Stimulated activated naive CD4-positive, alpha-beta T cell treated with Interleukin-2 at 50 U/mL for 16 hours (primary cell): ENCODE results near the gene CSF3R.
"Not testable (repeated sequence)": the region's sequence is repeated elsewhere in the genome, so short reads cannot be mapped to it uniquely, and the experiment has no call there.

Experiments
- DNase-seq: peaks from one replicate; lab custom pipeline; 2025; lab: John Stamatoyannopoulos, UW

CSF3R gene

DNA sequence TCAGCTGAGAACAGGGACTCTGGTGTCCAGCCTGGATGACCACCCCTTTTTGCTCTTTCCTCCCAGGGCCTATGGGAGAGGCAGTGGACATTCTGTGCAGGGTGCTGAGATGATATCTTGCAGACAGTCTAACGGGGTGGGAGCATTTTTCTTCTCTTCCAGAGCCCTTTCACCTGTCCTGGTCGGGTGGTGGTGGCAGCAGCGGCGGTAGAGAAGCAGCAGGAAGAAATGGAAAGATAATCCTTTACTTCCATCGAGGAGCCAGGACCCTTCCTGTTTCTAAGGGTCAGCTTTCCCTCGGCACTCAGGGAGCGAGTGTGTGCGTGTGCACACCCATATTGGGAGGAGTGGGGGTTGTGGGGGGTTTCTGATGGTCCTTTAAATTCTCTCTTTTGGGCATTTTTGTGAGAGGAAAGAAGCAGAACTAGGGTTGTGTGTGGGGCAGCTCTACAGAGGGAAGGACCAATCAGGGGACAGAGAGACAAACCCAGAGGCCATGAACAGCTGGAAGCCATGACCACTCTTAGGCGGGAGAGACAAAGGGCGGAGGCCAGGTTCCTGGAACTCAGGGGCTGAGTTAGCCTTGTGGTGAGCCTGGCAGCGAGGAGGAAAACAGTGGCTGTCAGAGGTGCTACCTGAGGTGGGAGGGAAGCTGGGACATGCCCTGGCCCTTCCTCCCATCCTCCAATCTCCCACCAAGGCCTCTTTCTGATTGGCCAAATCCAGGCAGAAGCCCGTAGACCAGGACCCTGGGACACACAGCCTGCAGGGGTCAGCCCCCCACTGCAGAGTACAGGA, 31.2 kb upstream of the CSF3R start:
- DNase-seq = no peak

DNA sequence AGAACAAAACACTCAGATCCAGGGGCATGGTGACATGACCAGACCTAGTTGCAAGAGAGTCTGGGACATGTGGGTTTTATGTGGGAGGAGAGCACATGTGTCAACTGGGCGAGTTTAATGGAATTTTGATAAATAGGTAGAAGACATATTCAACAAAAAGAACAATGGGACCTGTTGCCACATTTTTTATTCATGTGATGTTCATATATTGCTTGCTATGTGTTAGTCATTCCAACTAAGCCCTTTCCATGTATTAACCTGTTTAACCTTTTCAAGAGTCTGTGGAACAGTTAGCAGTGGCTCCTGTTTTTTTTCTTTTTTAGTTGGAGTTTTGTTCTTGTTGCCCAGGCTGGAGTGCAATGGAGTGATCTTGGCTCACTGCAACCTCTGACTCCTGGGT, 30.1 kb upstream of the CSF3R start:
- no peak for DNase-seq

GRCh38 chr1:36511804-36512798, 29.4 kb upstream of the CSF3R start:
- DNase-seq = no peak

- not testable (repeated sequence) for DNase-seq
Observed at GRCh38 chr1:36511220-36511619, 28.5 kb upstream of the CSF3R start.

- DNase-seq = no peak
Observed at GRCh38 chr1:36510418-36510817, 27.7 kb upstream of the CSF3R start.

GRCh38 chr1:36508257-36508656, 25.5 kb upstream of the CSF3R start:
- DNase-seq = no peak

DNA sequence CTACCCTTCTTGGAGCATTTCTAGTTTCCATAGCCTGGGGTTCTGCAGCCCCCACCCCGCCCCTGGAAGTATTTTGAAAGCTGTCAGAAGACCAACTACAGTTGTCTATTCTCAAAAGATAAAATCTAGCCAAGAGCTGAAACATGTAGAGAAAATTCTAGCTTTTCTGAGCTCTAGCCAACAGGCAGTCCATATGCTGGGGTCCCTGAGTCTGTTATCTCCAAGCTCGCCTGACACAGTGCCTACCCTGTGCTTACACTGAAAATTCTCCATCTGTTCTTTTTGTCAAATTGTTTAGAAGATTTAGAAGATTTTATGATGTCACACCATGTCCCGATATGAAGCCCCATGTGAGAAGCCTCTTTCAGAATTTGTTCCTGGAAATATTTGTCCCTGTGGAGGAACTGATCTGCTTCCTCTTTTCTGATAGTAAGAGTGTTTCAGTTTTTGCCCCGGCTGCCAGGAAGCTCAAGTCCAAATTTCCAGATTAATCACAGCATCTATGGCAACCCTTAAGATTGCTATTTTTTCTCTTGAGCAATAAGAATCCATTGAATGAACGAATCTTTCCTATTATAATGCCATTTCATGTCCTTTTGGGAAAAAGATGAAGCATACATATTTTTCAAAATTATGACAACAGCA, 23.7 kb upstream of the CSF3R start:
- no peak for DNase-seq

GRCh38 chr1:36503733-36504132, 21.0 kb upstream of the CSF3R start:
- no peak for DNase-seq

GRCh38 chr1:36503159-36503558, 20.4 kb upstream of the CSF3R start:
- DNase-seq = no peak

GRCh38 chr1:36502616-36503015, 19.9 kb upstream of the CSF3R start:
- DNase-seq = no peak

GRCh38 chr1:36501911-36502310, 19.2 kb upstream of the CSF3R start:
- not testable (repeated sequence) for DNase-seq

GRCh38 chr1:36497207-36497606, 14.5 kb upstream of the CSF3R start:
- DNase-seq = no peak

GRCh38 chr1:36494971-36495370, 12.3 kb upstream of the CSF3R start:
- no peak for DNase-seq

GRCh38 chr1:36493524-36493923, 10.8 kb upstream of the CSF3R start:
- DNase-seq = no peak

GRCh38 chr1:36492491-36492890, 9.8 kb upstream of the CSF3R start:
- no peak for DNase-seq

DNA sequence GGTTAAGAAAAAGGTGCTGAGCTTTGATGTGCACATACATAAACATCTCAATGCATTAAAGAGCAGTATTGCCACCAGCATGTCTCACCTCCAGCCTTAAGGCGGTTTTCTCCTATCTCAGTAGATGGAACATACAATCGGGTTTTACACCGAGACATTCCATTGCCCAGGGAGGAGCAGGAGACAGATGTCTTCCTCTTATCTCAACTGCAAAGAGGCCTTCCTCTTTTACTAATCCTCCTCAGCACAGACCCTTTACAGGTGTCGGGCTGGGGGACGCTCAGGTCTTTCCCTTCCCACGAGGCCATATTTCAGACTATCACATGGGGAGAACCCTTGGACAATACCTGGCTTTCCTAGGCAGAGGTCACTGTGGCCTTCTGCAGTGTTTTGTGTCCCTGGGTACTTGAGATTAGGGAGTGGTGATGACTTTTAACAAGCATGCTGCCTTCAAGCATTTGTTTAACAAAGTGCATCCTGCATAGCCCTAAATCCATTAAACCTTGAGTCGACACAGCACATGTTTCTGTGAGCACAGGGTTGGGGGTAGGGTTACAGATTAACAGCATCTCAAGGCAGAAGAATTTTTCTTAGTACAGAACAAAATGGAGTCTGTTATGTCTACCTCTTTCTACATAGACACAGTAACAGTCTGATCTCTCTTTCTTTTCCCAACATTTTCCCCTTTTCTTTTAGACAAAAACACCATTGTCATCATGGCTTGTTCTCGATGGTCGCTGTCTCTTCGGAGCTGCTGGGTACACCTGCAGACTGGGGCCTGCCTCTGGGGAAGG, 6.7 kb upstream of the CSF3R start:
- DNase-seq = not testable (repeated sequence)

- no peak for DNase-seq
Observed at GRCh38 chr1:36487906-36488305, 5.2 kb upstream of the CSF3R start.

GRCh38 chr1:36487336-36487725, 4.6 kb upstream of the CSF3R start:
- not testable (repeated sequence) for DNase-seq

DNA sequence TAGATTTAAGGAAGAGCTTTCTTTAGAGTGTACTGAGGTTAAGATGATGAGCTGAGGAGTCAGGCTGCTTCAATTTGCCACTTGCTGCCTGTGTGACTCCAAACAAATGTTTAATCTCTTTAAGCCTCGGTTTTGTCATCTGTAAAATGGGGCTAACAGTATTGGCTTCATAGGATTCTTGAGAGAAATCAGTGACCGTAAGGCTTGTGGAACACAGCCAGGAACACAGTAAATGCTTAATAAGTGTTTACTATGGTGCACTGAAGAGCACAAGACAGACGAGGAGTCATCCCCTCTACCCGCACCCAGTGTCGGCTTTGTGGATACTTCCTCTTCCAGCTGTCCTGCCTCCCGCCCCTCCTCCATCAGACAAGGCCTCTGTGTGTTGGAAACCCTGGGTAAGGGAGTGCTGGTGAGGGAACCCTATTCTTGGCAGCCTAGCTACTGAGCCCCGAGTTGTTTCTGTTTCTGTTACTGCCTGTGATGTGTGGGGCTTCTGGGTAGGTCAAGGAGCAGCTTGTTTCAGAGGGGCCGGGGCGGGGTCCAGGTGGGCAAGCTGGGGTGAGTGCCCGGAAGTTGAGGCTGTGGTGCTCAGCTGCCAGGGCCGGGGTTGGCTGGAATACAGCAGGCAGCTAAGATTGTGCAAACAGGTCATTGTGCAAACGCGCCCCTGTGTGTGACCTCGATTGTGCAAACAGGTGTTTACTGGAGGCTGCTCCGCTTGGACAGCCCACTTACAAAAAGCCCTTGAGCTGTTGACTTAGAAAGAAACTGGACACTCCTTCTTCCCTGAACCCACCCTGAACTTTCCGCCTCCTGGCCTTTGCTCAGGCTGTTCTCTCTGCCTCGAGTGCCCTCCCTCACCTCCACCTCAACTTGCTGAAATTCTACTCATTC, 4.0 kb upstream of the CSF3R start:
- no peak for DNase-seq

DNA sequence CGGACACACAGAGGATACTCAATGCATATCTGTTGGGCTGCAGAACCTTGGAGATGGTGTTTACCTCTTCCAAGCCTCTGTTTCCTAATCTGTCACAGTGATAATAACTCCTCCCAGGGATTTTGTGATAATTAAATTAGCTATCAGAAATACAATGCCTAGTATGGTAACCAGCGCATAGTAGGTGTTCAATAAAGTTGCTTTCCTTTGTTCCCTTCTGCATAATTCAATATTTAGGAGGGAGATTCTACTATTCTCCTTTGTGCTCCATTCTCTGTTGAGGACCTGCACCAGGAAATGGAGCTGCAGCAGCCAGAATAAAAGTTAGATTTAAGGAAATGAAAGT, 3.4 kb upstream of the CSF3R start:
- DNase-seq = no peak

GRCh38 chr1:36484099-36484498, 1.4 kb upstream of the CSF3R start:
- no peak for DNase-seq
